NCI-H146 treated with DMSO at 0.1 percent for 48 hours (cell line): Measurements from ENCODE around the gene SLC34A1.
A peak's percentile ranks its signal among the peaks of the same experiment; 100 is the strongest.
"Not testable (repeated sequence)": the region's sequence is repeated elsewhere in the genome, so short reads cannot be mapped to it uniquely, and the experiment has no call there.

Source experiments
- DNase-seq: peaks from one replicate; lab custom pipeline; 2025; ENCODE audit not compliant: unreplicated experiment; lab: John Stamatoyannopoulos, UW

The SLC34A1 gene

DNA sequence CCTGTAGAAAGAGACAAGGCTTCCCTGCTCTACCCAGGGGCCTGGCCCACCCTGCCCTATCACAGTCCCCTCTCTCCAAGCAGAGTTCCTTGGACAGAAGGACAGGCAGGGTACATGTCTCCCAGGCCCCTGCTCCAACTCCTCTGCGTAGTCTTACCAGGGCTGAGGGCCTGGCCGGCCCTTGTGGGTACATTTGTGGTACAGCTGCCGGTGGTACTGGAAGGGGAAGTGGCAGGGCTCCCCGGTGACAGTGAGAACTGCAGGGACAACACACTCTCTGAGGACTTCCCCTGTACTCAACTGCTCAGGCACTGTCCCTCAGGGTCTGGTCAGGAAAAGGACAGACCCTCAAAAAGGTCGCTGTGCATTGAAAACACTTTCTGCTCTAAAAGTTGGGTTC lies 21.6 kb downstream of the SLC34A1 start:
- no peak for DNase-seq

DNA sequence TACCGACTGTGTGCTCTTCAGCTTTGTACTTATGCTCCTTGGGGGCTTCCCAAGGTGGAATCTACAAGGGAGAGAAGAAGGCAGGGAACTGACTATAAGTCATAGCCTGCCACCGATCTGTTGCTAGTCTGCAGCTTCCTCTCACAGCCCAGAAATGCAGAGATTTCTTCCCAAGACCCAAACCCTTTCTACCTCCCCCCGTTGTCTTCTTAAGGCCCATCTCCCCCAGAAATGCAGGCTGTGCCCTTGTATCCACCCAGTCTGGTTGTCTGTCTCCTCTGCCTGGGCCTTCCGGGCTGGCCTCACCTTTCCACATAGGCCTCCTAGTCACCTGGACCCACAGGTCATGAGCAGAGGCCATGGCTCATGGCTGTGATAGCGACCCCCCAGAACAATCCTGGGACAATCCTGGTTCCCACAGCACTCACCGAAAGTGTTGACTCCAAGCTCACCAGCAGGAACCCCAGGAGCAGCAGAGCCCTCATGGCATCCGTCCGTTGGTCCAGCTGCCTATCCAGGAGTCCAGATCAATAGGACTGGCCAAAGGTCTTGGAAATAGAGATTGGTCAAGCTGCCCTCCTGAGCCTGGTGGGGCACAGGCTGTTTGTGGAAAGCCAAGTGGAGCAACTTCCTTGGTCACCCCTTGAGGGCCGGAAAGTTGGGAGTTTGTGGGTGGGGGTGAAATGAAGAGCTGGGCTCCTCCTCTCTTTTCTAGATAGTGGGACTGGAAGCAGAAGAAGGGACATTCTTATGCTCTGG lies 25.0 kb downstream of the SLC34A1 start, which contains the start of gene F12:
Gene F12 (minus strand): TSS at position 522 of the 759 bp plus-strand sequence. CDS start 37 bp downstream, at position 485.
- DNase-seq, result no peak

DNA sequence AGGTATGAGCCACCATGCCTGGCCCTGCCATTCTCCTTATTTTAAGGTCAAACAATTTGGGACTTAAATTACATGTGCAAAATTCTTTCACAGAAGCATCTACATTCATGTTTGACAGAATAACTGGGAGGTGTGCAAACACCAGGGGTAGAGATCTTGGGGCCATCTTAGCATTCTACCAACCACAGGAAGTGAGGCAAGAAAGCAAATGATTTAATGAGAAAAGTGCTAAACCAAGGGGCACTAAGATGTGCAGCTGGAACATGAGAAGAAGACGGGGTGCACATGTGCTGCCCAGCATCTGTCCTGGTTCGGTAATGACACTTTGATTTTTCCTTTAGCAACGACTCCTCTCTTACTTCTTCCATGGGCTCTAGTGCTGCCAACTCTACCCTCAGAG lies 26.3 kb downstream of the SLC34A1 start:
- no peak for DNase-seq

DNA sequence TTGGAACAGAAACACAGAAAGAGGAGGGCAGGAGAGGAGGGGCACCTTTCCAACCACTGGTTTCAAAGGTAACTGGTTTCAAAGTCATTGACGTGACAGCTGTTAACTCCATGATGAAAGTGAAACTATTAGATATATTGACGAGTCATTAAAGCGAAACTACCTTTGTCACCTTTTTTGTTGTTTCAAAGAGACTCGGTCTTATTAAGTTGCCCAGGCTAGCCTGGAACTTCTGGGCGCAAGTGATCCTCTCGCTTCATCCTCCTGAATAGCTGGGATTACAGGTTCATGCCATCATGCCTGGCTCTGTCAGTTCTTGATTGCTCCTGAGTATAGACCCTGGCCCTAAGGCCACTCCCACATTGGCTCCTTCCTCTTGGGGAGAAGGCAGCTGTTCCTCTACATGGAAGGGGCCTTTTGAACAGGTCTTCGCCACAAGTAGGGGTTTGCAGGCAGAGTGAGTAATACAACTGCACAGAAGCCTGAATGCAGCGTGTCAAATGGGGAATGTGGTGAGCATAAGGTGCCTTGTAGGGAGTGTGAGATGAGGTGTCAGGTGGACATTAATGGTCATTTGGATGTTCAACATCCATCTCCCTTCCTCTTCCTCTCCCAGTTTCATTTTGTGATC lies 28.5 kb downstream of the SLC34A1 start:
- no peak for DNase-seq

DNA sequence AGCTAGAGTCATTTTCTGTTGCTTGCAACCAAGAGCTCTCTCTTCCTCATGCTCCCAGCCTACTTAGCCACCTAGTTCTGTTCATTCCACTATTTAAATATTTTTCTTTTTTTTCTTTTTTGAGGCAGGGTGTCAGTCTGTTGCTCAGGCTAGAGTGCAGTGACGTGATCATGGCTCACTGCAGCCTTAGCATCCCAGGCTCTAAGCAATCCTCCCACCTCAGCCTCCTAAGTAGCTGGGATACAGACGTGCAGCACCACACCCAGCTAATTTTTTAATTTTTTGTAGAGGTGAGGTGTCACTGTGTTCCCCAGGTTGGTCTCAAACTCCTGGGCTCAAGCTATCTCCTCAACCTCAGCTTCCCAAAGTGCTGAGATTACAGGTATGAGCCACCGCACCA lies 30.2 kb downstream of the SLC34A1 start:
- DNase-seq, result no peak

DNA sequence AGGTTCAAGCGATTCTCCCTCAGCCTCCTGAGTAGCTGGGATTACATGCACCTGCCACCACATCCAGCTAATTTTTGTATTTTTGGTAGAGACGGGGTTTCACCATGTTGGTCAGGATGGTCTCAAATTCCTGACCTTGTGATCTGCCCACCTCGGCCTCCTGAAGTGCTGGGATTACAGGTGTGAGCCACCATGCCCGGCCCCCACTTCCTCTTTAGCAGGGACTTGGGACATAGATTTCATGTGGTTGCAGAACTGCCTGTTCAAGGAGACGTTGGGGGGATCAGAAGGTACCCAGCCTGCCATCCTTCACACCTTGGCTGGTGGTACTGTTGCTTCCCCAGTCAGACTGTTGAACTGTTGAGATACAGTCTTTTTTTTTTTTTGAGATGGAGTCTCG lies 32.8 kb downstream of the SLC34A1 start:
- DNase-seq, result not testable (repeated sequence)

DNA sequence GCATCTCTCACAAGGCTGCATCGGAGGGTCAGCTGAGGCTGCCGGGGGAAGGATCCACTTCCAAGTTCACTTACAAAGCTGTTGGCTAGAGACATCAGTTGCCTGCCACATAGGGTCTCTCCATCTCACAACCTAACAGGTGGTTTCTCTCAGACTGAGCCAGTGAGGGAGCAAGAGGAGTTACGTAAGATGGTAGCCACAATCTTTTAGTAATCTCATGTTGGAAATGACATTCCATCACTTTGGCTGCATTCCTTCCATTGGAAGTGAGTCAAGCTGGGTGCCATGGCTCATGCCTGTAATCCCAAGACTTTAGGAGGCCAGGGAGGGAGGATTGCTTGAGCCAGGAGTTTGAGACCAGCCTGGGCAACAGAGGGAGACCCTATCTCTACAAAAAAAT lies 34.8 kb downstream of the SLC34A1 start:
- DNase-seq, result no peak

DNA sequence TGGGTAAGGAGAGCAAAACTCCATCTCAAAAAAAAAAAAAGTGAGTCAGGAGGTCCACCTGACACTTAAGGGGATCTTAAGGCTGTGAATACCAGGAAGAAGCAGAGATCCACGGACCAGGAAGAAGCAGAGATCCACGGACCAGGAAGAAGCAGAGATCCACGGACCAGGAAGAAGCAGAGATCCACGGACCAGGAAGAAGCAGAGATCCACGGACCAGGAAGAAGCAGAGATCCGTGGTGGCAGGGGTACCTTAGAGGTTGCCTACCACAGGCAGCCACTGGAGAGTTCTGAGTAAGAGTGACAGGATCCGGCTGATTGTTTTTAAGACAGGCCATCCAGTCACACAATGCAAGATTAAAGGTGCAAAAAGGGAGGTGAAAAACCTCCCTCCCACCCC lies 36.2 kb downstream of the SLC34A1 start:
- DNase-seq, result not testable (repeated sequence)

DNA sequence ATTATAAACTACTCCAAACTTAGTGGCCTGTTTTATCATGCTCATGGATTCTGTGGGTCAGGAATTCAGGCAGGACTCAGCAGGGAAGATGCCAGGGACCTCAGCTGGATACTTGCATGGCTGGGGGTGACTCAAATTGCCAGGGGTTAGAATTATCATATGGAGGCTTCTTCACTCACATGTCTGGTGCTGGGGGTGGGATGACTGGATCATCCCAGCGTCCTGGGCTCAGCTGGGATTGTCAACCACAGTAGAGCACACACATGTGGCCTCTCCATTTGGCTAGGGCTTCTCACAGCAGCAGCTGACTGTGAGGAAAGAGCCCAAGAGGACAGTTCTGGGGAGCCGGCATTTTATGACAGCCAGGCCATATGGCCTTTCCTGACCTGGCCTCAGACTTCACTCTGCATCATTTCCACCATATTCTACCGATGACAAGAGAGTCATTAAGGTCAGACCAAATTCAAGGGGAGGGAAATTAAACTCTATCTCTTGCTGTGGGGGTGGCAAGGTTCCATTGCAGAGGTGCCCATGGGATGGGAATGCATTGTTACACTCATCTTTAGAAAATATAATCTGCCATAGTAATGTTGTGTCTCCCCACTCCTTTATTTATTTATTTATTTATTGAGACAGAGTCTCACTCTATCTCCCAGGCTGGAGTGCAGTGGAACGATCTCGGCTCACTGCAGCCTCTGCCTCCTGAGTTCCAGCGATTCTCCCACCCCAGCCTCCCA lies 37.0 kb downstream of the SLC34A1 start:
- no peak for DNase-seq

DNA sequence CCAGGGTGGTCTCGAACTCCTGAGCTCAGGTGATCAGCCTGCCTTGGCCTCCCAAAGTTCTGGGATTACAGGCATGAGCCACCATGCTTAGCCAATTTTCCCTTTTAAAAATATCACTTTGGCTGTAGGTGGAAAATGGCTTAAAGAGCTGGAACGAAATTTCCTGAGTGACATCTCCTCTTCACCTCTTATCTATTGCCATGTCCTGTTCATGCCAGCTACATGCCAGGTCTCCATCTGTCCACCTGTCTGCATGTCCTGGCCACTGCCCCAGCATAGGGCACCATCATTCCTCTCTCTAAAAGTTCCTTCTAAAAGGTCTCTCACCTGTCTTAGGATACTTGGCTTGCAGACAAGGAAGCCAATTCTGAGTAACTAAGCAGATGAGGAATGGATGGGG lies 39.4 kb downstream of the SLC34A1 start:
- DNase-seq, result no peak

DNA sequence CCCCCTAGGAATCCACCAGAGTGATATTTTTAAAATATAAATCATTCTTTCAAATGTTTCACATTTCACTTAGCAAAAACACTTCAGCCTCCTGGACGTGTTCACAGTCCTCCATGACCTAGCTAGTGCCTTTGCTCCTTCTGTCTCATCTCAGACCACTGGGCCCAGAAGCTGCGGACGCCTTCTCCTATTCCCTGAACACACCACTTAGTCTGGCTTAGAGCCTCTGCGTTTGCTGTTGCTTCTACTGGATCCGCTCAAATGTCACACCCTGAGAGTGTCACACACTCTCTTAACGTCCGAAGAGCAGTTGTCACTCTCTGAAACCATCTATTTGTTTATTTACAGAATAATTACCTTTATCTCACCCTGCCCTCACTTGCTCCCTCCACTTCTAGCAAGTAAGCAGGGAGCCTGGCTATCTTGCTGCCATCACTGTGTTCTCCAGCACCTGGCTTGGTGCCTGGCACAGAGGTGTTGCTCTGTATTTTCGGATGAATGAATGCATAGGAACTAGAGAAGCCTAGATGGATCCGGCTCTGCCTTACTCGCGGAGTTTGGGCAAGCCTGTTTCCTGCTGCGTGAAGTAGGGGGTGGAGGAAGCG lies 41.1 kb downstream of the SLC34A1 start:
- DNase-seq, result no peak

DNA sequence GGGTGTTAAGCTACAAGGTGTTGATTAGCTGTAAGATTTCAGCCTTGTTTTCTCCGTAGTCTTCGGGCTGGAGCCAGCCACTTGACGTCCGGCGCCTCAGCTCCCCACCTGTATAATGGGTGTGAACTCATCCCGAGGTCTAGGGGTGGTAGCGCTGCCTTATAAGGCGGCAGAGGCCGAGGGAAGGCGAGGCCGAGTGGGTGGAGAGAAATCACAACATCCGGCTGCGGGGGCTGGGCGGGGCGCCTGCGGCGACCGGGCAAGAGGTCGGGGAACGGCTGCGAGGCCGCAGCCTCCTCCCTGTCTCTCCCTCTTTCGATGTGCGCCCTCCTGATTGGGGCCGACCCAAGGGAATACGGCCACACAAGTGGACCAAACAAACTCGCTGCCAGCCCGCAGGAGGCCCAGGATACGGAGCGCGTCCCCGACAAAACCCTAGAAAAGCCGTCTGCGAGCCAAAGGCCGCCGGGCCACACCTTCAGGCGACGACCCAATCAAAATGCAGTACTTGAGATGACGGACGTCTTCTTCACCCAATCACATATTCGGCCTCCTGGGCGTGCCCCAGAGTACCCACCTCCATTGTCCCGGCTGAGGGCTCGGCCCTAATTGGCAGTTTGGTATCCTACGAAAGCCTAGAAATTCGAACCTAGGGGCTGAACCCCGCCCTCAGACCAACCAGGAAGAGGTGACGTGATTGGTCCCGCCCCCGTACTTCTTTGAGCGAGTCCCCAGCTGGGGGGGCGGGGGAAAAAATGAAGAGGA lies 41.7 kb downstream of the SLC34A1 start:
- peak; percentile 97 for DNase-seq

DNA sequence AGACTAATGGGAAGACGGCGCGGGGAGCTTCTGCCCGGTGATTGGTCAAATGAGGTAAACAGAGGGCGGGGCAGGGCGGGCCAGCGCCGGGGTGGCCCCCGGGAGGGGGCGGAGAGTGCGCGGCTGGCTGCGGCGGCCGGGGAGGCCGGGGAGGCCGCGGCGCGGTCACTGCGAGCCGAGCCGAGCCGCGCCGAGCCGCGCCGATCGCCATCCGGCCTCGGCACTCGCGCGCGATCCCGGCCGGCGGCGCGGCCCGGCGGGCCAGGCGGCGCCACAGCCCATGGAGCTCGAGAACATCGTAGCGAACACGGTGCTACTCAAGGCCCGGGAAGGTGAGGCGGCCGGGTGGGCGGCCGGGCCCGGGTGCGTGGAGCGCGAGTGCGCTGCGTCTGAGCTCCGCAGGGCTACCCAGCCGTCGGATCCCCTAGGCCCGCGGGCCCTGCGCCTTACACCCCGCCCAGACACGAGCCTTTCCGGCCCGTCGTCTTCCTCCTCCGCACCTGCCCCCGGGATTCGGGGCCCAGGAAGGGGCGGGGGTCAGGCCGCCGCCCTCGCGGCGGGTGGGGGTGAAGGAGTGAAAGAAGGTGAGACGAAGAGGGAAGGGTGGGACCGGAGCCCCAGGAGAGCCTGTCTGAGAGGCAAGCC lies 42.5 kb downstream of the SLC34A1 start, which contains the start of gene GRK6:
Gene GRK6 (plus strand): TSS at position 111 of the 645 bp plus-strand sequence. CDS start 170 bp downstream, at position 281.
- DNase-seq, result no peak

DNA sequence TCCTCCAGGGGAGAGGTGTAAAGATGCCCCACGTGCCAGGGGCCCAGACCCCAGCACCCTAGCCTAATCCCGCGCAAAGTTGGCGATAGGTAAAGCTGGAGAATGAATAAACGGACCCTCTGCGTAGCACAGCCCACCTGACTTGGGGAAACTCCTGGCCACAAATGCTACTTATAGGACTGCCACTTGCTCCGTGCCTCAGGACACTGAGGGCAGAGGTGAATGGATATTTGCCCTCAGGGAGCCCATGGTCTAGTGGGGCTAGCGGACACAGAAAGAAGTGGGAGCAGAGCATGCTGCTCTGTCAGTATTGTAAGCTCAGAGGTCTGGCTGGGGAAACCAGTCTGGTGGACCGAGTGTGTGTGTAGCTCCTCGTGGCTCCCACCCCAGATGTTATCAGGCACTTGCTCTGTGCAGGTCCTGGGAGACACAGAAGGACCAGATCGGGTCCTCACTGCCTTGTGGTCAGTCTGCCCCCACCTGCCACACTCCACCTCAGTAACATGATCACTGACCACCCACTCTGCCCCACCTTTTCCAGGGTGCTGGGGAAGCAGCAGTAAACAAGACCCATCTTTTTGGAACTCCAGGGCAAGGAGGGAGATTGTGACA lies 43.1 kb downstream of the SLC34A1 start:
- DNase-seq, result no peak

DNA sequence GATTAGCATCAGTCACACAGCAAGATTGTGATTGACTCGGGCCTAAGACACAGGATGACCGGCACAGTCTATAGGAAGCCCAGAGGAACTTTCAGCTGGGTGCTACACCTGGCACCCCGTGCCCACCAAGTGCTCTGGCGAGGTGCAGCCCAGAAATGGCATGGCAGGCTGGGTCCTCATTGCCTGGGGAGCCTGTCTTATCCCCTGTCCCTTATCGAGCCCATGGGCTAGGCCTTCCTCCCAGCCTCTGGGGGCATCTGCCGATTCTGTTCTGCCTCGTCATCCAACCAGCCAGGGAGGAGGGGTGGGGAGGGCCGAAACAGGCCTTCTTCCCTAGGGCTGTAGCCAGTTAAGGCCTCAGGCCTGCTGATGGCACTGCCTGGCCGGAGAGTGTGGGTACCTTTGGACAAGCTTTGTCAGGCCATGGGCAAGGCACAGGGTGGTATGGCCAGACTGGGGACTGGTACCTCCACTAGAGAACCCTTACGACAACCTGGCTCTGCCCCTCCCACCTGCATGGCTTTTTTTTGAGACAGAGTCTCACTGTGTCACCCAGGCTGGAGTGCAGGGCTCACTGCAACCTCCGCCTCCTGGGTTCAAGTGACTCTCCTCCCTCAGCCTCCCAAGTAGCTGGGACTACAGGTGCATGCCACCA lies 43.8 kb downstream of the SLC34A1 start:
- DNase-seq, result no peak

DNA sequence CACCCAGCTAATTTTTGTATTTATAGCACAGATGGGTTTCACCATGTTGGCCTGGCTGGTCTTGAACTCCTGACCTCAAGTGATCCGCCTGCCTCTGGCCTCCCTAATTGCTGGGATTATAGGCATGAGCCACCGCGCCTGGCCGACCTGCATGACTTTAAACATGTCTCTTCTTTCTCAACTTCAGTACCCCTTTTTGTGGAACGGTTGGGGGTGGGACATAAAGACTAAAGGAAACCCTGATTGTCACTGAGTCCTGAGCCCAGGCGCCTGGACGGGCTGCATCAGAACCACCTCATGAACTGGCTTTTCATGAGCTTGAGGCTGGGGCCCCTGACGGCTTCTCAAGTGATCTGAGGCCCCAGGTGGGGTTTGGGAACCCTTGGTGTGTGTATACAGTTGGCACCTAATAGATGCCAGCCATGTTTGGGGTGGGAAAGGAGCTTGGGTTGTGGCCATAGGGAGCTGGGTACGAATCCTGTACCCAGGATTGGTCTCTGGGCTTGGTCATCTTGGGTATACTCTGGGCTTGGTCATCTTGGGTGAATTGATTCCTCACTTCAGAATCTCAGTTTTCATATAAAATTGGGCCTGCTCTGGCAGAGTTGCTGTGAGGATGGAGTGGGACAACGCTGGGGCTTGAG lies 44.5 kb downstream of the SLC34A1 start:
- DNase-seq, result no peak

DNA sequence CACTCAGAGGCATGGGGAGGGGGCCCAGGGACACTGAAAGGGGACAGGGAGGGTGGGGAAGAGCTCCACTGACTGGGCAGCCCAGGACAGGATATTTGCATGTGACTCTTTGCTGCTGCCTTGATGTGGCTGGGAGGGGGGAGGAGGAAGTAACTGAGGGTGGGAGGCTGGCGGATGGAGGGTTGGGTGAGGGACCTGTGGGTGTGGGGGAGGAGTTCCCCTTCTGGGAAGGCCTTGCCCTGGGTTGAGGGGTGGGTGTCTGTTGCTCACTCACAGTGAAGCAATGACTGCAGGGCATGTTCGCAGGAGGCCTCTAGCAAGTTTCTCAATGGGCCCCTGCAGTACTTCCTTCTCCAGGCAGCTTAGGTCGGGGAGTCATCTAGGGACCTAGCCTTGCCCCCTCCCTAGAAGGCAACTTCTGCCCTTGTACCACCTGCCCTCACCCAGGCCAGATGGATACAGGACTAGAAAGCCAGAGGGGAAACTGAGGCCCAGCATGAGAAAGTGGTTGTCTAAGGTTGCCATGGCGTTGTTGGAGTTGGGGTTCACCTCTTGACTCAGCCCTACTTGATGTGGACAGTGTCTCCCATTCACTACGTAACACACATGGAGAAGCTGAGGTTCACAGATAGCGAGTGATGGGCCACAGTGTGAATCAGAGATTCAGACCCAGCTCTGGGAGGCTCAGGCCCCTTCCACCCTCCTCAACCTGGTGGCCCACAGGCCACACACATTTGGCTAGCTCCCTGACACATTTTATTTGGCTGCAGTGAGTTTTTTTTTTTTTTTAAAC lies 45.2 kb downstream of the SLC34A1 start:
- no peak for DNase-seq
